ENCODE measurements around the gene MRPL55.

Gene MRPL55

GRCh38 chr1:228066891-228067654, 42.0 kb downstream of the MRPL55 start:
- DNase-seq, result no peak

DNA sequence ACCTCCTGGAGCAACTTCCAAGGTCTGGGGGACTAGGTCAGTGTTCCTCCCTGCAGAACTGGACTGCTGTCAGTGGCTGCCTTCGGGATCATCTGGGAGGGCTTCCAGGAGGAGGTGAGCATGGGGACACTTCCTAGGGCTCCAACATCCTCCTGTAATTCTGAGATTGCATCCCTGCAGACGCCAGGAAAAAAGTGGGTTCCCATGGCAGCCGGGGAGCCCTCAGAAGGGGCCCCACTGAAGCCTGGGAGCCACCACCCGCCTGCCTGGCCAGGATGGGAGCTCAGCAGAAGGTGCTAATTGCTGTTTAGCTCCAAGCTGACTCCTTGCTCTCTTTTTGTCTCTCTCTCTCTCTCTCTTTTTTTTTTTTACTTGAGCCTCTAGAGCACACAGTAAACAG, 42.7 kb downstream of the MRPL55 start:
- no peak for DNase-seq

DNA sequence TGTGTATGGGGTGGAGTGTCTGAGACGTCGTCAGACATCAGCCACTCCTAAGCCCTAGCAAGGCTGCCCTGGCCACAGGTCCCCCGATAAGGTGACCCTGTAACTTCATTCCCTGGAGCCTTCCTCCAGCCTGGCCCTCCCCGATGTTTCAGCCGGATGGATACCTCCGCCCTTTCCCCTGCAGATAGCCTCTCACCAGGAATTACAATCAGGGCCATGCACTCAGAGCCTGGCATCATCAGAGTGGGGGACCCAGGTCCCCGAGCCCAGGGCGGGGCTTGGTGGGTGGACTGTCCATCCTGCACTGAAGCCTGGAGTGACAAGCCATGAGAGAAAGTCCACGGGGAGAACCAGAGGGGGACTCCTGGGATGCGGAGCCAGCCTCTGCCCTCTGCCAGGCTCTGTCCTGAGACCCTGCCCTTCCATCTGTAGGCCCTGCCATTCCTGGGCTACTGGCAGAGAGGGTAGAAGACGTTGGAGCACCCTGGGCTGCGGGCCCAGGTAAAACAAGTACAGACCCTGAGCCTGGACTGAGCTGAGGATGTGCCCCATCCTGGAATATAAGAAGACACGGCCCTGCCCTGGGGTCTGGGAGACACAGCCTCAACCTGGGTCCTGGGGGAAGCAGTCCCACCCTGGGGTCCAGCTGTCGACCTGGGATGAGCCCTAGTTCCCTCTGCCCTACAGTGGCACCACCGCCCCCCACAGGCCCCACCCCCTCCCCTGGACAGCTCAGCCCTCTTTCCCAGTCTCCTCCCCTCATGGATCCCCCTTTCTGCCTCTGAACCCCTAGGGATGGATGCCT, 43.4 kb downstream of the MRPL55 start:
- no peak for DNase-seq

DNA sequence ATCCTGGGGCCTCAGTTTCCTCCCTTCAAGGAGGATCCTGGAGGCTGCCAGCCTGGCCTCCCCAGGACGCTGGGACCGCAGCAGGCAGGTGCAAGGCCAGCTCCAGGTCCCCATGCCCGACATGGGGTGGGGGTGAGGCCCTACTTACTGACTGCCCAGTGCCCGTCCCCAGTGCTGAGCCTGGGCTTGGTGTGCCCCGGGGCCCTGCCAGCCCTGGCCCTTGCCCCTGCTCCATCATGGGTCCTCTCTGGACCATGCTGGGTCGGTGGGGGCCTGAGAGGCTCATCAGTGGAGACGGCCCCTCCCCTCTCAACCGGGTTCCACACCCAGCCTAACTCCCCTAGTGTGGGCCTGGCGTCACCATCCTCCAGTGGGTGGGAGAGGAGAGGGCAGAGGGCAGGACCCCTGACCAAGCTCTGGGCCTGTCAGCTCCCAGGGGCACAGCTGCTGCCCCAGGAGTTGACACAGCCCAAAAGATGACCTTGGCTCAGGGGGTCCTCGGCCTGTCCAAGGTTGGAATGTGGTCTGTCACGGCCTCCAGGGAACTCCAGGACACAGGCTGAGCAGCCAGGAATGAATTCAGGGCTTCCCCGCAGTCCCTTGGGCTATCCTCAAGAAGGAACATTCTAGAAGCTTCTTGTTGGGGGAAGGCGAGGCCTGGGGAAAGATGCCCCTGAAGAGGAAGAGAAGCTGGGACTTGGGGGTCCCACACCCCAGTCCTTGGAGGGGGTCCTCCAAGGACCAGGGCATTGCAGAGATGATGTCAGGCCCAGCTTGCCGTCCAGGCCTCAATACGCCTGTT, 44.2 kb downstream of the MRPL55 start:
- DNase-seq, result no peak

GRCh38 chr1:228064296-228064695, 44.8 kb downstream of the MRPL55 start:
- DNase-seq, result no peak

GRCh38 chr1:228063251-228064191, 45.6 kb downstream of the MRPL55 start:
- no peak for DNase-seq

DNA sequence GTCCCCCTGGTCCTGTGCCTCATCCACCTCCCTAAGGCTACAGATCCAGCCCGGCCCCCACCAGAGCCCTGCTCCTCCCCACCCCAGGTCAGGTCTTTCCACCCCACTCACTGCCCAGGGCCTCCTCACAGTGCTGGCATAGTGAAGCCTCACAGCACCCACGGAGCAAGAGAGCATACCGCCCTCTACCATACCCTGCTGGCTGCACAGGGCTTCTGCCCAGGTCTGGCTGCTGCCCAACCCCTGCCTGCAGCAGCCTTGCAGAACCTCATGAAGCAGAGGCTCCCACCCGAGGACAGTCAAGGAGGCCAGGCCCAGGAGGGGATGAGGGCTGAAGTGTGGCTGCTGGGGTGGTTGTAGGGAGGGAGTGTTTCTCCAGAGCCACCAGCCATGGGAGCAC, 46.3 kb downstream of the MRPL55 start:
- DNase-seq, result no peak

DNA sequence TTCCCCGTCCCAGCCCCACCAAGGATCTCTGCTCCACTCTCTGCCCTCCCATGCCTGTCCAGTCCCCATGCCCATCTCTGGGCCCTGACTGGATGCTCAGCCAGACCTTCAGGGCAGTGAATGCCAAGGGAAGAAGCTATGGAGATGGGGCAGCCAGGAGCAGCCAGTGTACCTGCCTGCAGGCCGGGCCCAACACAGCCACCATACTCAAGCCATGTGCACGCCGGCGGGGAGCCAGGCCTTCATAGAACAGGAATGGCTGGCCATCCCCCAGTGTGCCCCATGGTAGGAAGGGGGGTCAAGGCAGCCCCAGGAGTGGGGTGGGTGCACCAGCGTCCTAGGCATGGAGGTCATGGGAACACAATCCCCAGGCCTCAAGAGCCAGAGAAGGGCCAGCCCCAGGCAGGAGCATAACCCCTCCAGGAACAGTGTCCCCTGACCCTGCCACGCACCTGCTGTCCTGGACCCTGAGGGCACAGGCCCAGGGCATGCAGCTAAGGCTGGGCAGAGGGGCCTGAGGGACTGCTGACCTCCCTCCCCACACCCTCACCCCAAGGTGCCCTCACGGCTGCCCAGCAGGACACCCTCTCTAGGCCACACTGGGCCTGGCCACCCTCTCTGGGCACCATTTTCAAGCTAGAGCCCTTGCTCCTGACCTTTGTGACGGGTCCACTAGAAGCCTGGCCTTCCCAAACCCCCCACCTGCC, 46.9 kb downstream of the MRPL55 start:
- no peak for DNase-seq

DNA sequence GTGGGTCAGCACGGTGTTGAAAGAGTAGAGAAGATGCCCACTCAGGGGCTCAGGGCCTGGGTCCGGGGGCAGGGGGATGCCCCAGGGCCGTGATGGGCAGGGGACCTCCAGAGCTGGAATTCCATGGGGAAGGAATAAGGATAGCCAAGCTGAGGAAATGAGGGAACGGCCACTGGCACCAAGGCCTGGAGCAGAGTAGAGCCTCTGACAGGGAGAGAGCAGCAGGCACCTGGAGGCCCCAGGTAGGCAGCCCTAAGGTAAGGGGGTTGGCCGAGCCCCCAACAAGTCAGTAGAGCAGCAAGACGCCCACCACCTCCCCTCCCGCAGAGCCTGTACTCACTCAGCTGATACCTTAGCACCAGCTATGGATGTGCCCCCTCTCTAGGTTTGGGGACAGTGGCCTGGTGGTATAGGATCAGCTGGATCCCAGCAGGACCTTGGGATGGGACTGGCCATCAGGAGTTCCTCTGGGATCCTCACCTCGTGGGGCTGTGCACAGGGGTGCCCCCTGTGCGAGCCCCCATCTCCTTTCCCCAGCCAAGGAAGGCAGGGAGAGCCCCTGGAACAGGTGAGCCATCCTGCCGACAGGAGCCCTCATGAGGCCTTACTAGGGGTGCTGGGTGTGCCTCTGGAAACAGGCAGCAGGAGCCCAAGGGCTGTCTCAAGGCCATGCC, 47.6 kb downstream of the MRPL55 start:
- DNase-seq, result no peak

DNA sequence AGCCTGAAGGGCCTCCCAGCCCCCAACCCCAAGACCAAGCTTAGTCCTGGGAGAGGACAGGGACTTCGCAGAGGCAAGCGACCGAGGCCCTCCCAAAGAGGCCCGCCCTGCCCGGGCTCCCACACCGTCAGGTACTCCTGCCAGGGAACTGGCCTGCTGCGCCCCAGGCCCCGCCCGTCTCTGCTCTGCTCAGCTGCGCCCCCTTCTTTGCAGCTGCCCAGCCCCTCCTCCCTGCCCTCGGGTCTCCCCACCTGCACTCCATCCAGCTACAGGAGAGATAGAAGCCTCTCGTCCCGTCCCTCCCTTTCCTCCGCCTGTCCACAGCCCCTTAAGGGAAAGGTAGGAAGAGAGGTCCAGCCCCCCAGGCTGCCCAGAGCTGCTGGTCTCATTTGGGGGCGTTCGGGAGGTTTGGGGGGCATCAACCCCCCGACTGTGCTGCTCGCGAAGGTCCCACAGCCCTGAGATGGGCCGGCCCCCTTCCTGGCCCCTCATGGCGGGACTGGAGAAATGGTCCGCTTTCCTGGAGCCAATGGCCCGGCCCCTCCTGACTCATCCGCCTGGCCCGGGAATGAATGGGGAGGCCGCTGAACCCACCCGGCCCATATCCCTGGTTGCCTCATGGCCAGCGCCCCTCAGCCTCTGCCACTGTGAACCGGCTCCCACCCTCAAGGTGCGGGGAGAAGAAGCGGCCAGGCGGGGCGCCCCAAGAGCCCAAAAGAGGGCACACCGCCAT, 48.5 kb downstream of the MRPL55 start:
- DNase-seq, result no peak

GRCh38 chr1:228059634-228060457, 49.3 kb downstream of the MRPL55 start:
- peak; percentile 51 for DNase-seq

DNA sequence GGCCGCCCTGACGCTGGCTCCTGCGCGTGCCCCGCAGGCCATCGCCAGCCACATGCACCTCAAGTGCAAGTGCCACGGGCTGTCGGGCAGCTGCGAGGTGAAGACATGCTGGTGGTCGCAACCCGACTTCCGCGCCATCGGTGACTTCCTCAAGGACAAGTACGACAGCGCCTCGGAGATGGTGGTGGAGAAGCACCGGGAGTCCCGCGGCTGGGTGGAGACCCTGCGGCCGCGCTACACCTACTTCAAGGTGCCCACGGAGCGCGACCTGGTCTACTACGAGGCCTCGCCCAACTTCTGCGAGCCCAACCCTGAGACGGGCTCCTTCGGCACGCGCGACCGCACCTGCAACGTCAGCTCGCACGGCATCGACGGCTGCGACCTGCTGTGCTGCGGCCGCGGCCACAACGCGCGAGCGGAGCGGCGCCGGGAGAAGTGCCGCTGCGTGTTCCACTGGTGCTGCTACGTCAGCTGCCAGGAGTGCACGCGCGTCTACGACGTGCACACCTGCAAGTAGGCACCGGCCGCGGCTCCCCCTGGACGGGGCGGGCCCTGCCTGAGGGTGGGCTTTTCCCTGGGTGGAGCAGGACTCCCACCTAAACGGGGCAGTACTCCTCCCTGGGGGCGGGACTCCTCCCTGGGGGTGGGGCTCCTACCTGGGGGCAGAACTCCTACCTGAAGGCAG, 50.0 kb downstream of the MRPL55 start:
- DNase-seq, result peak; percentile 26

- DNase-seq, result no peak
Observed at GRCh38 chr1:228058172-228058948, 50.7 kb downstream of the MRPL55 start.
